ENCODE measurements around the gene ADAMTS2. TPM values are rescaled to one million over a fixed set of nuclear protein-coding genes. Genes with fewer than 3 reads are reported as not detected.

The ADAMTS2 gene
- total and polyA plus RNA-seq, 2 of the 4 experiments (the other 2 are of a cell fraction): 19.0 to 58.8 TPM

DNA sequence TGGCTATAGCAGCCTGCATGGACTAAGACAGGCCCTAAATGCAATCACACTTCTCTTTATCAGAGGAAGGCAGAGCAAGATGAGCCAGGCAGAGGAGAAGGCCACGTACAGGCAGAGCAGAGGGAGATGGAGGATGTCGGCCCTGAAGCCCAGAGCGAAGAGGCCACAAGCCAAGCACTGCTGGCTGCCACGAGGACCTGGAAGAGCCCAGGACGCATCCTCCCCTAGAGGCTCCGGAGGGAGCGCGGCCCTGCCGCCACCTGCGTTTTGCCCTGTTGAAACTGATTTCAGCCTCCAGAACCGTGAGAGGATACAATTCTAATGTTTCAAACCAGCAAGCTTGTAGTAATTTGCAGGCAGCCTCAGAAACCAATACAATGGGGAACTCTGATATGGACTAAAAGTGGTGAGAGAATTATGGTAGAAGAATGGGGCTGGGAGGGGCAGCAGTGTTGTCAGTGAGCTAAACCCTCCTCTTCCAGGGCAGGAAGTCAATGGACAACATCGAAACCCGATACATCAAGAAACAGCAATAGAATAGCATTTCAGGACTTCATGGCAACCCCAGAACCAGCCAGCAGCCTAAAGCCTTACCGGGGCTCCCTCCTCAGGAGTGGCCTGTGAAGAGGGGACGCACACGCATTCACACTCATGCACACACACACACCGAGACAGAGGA, 32.6 kb downstream of the ADAMTS2 start:
- H3K4ac ChIP-seq (ENCODE audit: low read depth, low read length): peak overlapping the region; percentile 61
- TF ChIP-seq POLR2A (IDR thresholded peaks at IDR 0.05; ENCODE audit: low read depth, low read length) (no peak), RAD21 (IDR thresholded peaks at IDR 0.05; ENCODE audit: low read length) (no peak), CHD1 (IDR thresholded peaks at IDR 0.05; ENCODE audit: low read depth, low read length) (no peak), RCOR1 (IDR thresholded peaks at IDR 0.05; ENCODE audit: insufficient replicate concordance, low read length) (no peak), FOS (IDR thresholded peaks at IDR 0.05; ENCODE audit: low read depth, low read length) (no peak), CTCF (conservative IDR thresholded peaks at IDR 0.05; ENCODE audit: low read depth, low read length) (no peak), CEBPB (IDR thresholded peaks at IDR 0.05; ENCODE audit: low read depth, low read length) (no peak), MXI1 (IDR thresholded peaks at IDR 0.05; ENCODE audit: borderline replicate concordance, low read depth, low read length) (no peak), SMC3 (IDR thresholded peaks at IDR 0.05; ENCODE audit: low read depth, low read length) (no peak), RFX5 (IDR thresholded peaks at IDR 0.05; ENCODE audit: low read depth, low read length) (no peak), MAFK (IDR thresholded peaks at IDR 0.05; ENCODE audit: low read depth, low read length) (no peak), MAZ (IDR thresholded peaks at IDR 0.05; ENCODE audit: borderline replicate concordance, low read depth, low read length) (no peak), BHLHE40 (IDR thresholded peaks at IDR 0.05; ENCODE audit: low read depth, low read length) (no peak), USF2 (IDR thresholded peaks at IDR 0.05; ENCODE audit: low read depth, low read length) (no peak)
- TF ChIP-seq, protein P1, sequence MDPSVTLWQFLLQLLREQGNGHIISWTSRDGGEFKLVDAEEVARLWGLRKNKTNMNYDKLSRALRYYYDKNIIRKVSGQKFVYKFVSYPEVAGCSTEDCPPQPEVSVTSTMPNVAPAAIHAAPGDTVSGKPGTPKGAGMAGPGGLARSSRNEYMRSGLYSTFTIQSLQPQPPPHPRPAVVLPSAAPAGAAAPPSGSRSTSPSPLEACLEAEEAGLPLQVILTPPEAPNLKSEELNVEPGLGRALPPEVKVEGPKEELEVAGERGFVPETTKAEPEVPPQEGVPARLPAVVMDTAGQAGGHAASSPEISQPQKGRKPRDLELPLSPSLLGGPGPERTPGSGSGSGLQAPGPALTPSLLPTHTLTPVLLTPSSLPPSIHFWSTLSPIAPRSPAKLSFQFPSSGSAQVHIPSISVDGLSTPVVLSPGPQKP (IDR thresholded peaks at IDR 0.05; ENCODE audit: borderline replicate concordance, low read depth, low read length): no peak

More for the DNA sequence above, 32.6 kb downstream of the ADAMTS2 start:
- no peaks in the 10 kb centered on the region for H3K27me3 ChIP-seq (ENCODE audit: control insufficient read depth, insufficient read depth, low read length)
- 0 out of 4 replicates have a peak overlapping the region, but pooled peaks of 1 of the 2 experiments have one; percentile 42 for H4K8ac ChIP-seq (ENCODE audit: low read depth in 2 of 2, low read length in 2 of 2)
- H2BK20ac ChIP-seq (ENCODE audit: low read depth, low read length): no peak overlapping the region
- 0 out of 2 replicates have a peak overlapping the region, but pooled peaks have one; percentile 18 for H2AK5ac ChIP-seq (ENCODE audit: low read depth, low read length)
- H3K79me1 ChIP-seq (ENCODE audit: low read depth in 1 of 2, low read length in 2 of 2): peaks cover 9 to 63% of the 10 kb centered on the region in 2 experiments; a peak in 3 of 4 replicates
- peaks cover 16% of the 10 kb centered on the region; the same call in 1 of the 2 replicates for H3K9me1 ChIP-seq (ENCODE audit: insufficient read depth, low read length)
- no peak overlapping the region; the same call in 1 of the 2 replicates for H3K27ac ChIP-seq (ENCODE audit: insufficient read depth, low read length)
- H3K56ac ChIP-seq (ENCODE audit: extremely low read depth, insufficient read depth, low read length): no peak overlapping the region
- peak overlapping the region; percentile 45; the same call in 1 of the 2 replicates for H4K91ac ChIP-seq (ENCODE audit: insufficient read depth, low read depth, low read length)
- peak overlapping the region; percentile 76 for H2AK9ac ChIP-seq (replicated peaks; ENCODE audit: low read depth, low read length, poor library complexity)
- peaks cover 3% of the 10 kb centered on the region for H3K9me3 ChIP-seq (ENCODE audit: control insufficient read depth, insufficient read depth, low read length)
- H3K4me1 ChIP-seq (ENCODE audit: control insufficient read depth, insufficient read depth, low read length): peaks cover 14% of the 10 kb centered on the region
- no peaks in the 10 kb centered on the region for H4K20me1 ChIP-seq (ENCODE audit: insufficient read depth, low read length)
- in situ Hi-C loops (cut with MboI; ENCODE audit: low sequenced_read_pairs): no loop called here
- H3K4me3 ChIP-seq (ENCODE audit: insufficient read depth, low read depth, low read length): no peak overlapping the region
- ChIA-PET CTCF (no interaction called here), POLR2A (ENCODE audit: unreplicated experiment) (no interaction called here)
- H3K23ac ChIP-seq (ENCODE audit: low read depth, low read length): no peak overlapping the region
- H4K5ac ChIP-seq (ENCODE audit: low read depth, low read length): peak overlapping the region; percentile 35; the same call in 1 of the 2 replicates
- H2BK5ac ChIP-seq (ENCODE audit: low read depth, low read length, poor library complexity, severe bottlenecking): no peak overlapping the region
- intact Hi-C loops (cut with micrococcal nuclease): no loop called here
- 93% methylated on average over 10 of the region's 17 CpGs; no CpG with 5 or more reads in 1 of the 2 experiments for WGBS, 2 experiments (ENCODE audit: extremely low coverage in 2 of 2, insufficient read length in 1 of 2)
- H2BK15ac ChIP-seq (ENCODE audit: low read depth, low read length): no peak overlapping the region
- no peak overlapping the region for H3K4me2 ChIP-seq (ENCODE audit: low read depth, low read length)
- DNase-seq (peak; percentile 52), ATAC-seq (ENCODE audit: low read depth) (no peak)
- H3K18ac ChIP-seq (ENCODE audit: low read depth, low read length): no peak overlapping the region
- dilution Hi-C loops (cut with HindIII; ENCODE audit: low sequenced_read_pairs, unreplicated experiment): no loop called here
- no peak overlapping the region for H2AFZ ChIP-seq (replicated peaks; ENCODE audit: low read length, poor library complexity)
- H3K14ac ChIP-seq (replicated peaks; ENCODE audit: low read depth, low read length): no peak overlapping the region
- H2BK120ac ChIP-seq (ENCODE audit: low read depth, low read length): no peak overlapping the region
- H3K36me3 ChIP-seq (ENCODE audit: control insufficient read depth, insufficient read depth, low read length): no peaks in the 10 kb centered on the region; the same call in 1 of the 2 replicates
- H3K9ac ChIP-seq (ENCODE audit: low read depth, low read length): no peak overlapping the region
- no TSS peak for BruUV-seq (replicated peaks)
